Fibroblast of upper back skin (primary cell): ENCODE results near the gene PAQR4.
"Not testable (repeated sequence)": the region's sequence is repeated elsewhere in the genome, so short reads cannot be mapped to it uniquely, and the experiment has no call there.

Experiments
- DNase-seq: peaks from one replicate; pipeline ENCODE4 v3.0.0-alpha.2; 2013

PAQR4 gene

GRCh38 chr16:2968738-2969544 lies at the start of gene PAQR4:
PAQR4 (plus strand) TSS chr16:2969348; CDS start chr16:2969675, 327 bp downstream.
- peak; percentile 78 for DNase-seq

- DNase-seq, result peak; percentile 71
These were observed 49.5 kb upstream of the PAQR4 start for GRCh38 chr16:2919511-2920255.

GRCh38 chr16:2923481-2923880 lies 45.7 kb upstream of the PAQR4 start:
- DNase-seq, result no peak

- no peak for DNase-seq
These were observed 44.0 kb upstream of the PAQR4 start for GRCh38 chr16:2924901-2925755.

- DNase-seq, result no peak
These were observed 43.0 kb upstream of the PAQR4 start for GRCh38 chr16:2925951-2926649.

GRCh38 chr16:2926650-2926999 lies 42.5 kb upstream of the PAQR4 start:
- no peak for DNase-seq

GRCh38 chr16:2927010-2927646 lies 42.0 kb upstream of the PAQR4 start:
- peak; percentile 83 for DNase-seq

- DNase-seq, result not testable (repeated sequence)
These were observed 41.0 kb upstream of the PAQR4 start for GRCh38 chr16:2928151-2928550.

- no peak for DNase-seq
These were observed 40.4 kb upstream of the PAQR4 start for GRCh38 chr16:2928796-2929195.

GRCh38 chr16:2929693-2930092 lies 39.5 kb upstream of the PAQR4 start:
- DNase-seq, result no peak

GRCh38 chr16:2930236-2930635 lies 38.9 kb upstream of the PAQR4 start:
- DNase-seq, result no peak

GRCh38 chr16:2931231-2931914 lies 37.8 kb upstream of the PAQR4 start:
- DNase-seq, result not testable (repeated sequence)

GRCh38 chr16:2933136-2933535 lies 36.0 kb upstream of the PAQR4 start:
- no peak for DNase-seq

GRCh38 chr16:2933701-2934100 lies 35.4 kb upstream of the PAQR4 start:
- no peak for DNase-seq

GRCh38 chr16:2934450-2934849 lies 34.7 kb upstream of the PAQR4 start:
- no peak for DNase-seq

GRCh38 chr16:2936436-2937011 lies 32.6 kb upstream of the PAQR4 start:
- DNase-seq, result no peak

- no peak for DNase-seq
These were observed 32.0 kb upstream of the PAQR4 start for GRCh38 chr16:2937170-2937569.

GRCh38 chr16:2938206-2938605 lies 30.9 kb upstream of the PAQR4 start:
- no peak for DNase-seq

GRCh38 chr16:2939968-2940367 lies 29.2 kb upstream of the PAQR4 start:
- no peak for DNase-seq

- no peak for DNase-seq
These were observed 27.1 kb upstream of the PAQR4 start for GRCh38 chr16:2942045-2942444.

- DNase-seq, result not testable (repeated sequence)
These were observed 25.4 kb upstream of the PAQR4 start for GRCh38 chr16:2943716-2944115.
